Stimulated activated CD8-positive, alpha-beta memory T cell treated with anti-CD3 and anti-CD28 coated beads, Interleukin-4, amount 100 ng/mL, for 48 hours (primary cell): ENCODE data around the gene RIMS4.

Experiments used
- DNase-seq: peaks from one replicate; pipeline ENCODE4 v3.0.0-alpha.2; 2020

RIMS4 gene

GRCh38 chr20:44761423-44761822 is 48.9 kb downstream of the RIMS4 start:
- DNase-seq: no peak

- no peak for DNase-seq
These were observed 50.8 kb downstream of the RIMS4 start for GRCh38 chr20:44759595-44759994.

GRCh38 chr20:44758247-44759101 is 51.9 kb downstream of the RIMS4 start:
- no peak for DNase-seq

- DNase-seq: no peak
These were observed 53.4 kb downstream of the RIMS4 start for GRCh38 chr20:44756956-44757355.

GRCh38 chr20:44756011-44756688 is 54.2 kb downstream of the RIMS4 start:
- DNase-seq: no peak

GRCh38 chr20:44754554-44754953 is 55.8 kb downstream of the RIMS4 start:
- no peak for DNase-seq

DNA sequence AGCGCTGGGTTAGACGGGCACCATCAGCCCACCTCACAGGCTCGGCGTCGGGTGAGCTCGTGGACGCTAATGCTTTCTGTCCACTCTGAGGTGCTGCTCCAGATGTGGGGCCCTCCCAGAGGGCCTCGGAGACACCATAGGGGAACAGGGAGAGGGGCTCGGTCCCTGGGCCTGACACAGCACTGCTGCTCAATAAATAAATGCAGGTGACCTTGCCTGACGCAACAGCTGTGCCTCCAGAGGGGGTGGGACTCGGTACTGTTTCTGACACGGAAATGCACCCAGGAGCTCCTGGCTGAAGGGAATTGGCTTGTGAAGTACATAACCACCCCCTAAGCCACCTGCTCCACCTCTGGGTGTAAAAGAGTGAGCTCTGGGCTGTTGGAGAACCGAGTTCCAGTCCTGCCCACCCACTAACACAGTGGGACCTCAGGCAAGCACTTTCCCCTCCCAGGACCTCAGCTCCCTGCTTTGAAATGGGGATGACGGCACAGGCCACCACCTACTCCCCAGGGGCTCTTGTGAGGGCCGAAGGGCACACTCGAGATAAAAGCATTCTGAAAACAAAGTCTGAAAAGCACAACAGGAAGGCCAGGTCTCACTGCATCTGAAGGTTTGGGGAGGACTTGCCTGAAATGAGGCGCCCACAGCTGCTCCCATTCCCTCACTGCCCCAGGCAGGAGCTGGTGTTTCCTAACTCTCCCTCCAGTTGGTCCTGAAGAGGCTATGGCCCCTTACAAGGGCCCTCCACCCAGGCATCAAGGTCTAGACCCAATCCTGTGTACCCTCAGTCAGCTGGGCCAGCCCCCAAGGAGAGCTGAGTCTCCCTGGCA is 58.0 kb downstream of the RIMS4 start:
- no peak for DNase-seq

DNA sequence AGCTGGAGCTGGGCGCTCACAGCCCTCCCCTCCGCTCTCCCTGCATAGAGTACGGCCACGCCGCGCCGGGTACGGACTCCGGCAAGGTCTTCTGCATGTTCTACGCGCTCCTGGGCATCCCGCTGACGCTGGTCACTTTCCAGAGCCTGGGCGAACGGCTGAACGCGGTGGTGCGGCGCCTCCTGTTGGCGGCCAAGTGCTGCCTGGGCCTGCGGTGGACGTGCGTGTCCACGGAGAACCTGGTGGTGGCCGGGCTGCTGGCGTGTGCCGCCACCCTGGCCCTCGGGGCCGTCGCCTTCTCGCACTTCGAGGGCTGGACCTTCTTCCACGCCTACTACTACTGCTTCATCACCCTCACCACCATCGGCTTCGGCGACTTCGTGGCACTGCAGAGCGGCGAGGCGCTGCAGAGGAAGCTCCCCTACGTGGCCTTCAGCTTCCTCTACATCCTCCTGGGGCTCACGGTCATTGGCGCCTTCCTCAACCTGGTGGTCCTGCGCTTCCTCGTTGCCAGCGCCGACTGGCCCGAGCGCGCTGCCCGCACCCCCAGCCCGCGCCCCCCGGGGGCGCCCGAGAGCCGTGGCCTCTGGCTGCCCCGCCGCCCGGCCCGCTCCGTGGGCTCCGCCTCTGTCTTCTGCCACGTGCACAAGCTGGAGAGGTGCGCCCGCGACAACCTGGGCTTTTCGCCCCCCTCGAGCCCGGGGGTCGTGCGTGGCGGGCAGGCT is 60.1 kb downstream of the RIMS4 start:
- DNase-seq: peak; percentile 33

- DNase-seq: no peak
These were observed 62.4 kb downstream of the RIMS4 start for GRCh38 chr20:44748005-44748370.

DNA sequence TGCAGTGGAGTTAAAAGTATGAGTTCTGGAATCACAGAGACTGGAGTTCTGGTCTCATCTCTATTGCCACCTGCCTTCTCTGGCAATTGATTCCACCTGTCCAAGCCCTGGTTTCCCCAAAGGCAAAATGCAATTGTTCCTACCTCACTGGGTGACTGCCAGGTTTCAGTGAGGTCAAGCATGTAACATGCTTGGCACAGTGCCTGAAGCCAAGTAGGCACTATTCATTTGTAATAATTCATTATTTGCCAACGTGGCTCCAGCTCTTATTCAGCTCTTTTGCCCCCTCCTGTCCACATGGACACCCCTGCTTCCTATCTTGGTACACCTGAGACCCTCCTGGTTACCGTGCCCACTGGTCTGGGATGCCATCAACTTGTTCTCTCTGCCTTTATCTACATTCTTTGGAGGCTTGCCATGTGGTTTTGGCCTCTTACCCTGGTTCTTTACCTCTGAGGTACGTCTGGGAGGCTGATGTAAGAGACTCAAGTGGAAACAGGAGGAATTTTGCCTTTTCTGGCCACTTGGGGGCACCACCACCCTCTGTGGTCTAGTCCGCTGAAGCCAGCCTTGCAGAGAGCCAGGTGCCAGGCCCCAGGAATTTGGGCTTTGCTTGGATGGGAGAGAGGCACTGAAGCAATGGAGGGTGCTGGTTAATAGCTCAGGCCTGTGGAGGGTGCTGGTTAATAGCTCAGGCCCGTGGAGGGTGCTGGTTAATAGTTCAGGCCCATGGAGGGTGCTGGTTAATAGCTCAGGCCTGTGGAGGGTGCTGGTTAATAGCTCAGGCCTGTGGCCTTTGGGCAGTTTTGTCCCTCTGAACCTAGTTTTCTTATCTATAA is 63.0 kb downstream of the RIMS4 start:
- DNase-seq: peak; percentile 85

DNA sequence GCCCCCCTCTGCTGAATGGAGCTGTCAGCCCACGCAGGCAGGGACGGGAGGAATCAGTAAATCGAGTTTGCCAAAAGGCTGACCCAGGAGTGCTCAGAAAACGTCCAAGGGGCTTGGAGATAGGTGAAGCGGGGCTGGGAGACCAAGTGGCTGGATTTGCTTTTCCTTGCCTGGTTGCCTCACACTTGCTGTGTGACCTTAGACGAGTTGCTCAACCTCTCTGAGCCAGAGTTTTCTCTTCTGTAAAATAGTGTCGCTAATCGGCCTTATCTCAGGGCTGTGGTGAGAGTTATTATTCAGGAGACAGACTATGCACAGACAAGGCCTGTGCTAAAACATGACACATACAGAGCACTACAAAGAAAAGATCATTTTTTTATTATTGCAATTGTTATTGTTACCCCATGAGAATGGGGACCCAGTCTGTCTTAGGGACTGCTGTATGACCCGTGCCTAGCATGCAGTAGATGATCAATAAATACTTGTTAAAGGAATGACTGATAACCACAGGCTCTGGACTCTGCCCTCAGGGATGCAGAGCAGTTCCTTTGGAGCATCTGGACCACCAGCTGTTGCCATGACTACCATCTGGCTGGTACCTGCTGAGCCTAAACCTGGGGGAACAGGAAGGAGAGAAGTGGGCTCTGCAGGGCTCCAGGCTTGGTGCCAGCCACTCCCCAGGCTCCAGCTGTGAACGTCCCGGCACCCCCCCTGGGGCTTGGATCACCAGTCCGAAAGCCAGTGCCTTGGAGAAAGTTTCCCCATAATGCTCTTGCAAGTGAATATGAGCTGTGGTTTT is 63.8 kb downstream of the RIMS4 start:
- DNase-seq: no peak

DNA sequence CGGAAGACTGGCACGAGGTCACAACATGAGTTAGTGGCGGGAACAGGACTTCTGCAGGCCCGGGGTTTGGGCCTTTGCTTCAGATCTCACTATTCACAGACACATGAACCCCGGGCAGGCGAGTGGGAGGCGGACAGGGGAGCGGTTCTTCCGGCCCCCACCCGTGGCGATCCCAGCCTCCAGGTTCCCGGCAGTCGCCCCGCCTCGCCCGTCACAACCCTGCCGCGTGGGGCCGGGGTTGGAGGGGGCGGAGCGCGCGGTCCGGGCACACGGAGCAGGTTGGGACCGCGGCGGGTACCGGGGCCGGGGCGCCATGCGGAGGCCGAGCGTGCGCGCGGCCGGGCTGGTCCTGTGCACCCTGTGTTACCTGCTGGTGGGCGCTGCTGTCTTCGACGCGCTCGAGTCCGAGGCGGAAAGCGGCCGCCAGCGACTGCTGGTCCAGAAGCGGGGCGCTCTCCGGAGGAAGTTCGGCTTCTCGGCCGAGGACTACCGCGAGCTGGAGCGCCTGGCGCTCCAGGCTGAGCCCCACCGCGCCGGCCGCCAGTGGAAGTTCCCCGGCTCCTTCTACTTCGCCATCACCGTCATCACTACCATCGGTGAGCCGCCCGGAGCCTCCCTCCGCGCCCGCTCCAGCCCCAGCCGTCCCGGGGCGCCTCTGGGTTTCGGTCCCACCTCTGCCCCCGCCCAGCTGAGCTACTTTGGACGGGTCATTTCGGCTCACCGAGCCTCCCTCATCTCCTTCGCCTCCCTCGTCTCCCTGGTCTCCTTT is 64.6 kb downstream of the RIMS4 start, which contains the start of gene KCNK15:
KCNK15 (plus strand) TSS at position 268 of the 769 bp plus-strand sequence; CDS start at position 314, 46 bp downstream.
- peak; percentile 63 for DNase-seq

DNA sequence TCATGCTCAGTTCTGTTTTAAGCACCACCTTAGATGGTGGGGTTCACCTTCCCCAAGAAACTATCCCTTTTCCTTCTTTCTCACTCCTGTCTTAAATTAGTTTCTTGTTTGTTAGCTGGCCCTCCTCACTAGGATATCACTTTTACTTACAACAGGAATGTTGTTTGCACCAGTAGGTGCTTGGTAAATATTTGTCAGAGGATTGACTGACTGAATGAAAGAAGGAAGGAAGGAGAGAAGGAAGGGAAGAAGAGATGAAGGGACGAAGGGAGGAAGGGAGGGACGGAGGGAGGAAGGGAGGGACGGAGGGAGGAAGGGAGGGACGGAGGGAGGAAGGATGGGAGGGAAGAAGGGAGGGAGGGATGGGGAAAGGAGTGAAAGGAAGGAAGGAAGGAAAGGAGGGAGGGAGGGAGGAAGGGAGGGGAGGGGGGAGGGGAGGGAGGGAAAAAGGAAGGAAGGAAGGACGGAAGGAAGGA is 65.2 kb downstream of the RIMS4 start:
- DNase-seq: no peak

- no peak for DNase-seq
These were observed 66.3 kb downstream of the RIMS4 start for GRCh38 chr20:44743916-44744655.

DNA sequence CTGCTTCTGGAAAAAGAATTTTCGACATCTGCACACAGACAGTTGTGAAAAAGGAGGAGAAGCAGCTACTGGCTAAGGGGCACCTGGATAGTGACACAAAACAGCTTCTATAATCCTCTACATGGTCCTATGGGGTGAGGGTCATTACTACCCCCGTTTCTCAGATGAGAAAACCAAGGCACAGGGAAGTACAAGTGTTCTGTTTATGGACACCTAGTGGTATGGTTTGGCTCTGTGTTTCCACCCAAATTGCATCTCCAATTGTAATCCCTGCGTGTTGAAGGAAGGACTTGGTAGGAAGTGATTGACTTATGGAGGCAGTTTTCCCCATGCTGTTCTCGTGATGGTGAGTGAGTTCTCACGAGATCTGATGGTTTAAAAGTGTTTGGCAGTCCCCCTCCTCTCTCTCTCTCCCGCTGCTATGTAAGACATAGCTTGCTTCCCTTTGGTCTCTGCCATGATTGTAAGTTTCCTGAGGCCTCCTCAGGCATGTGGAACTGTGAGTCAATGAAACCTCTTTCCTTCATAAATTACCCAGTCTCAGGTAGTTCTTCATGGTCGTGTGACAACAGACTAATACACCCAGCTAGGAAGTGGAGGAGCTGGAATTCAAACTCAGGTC is 67.2 kb downstream of the RIMS4 start:
- no peak for DNase-seq

- DNase-seq: no peak
These were observed 67.9 kb downstream of the RIMS4 start for GRCh38 chr20:44742304-44743079.

DNA sequence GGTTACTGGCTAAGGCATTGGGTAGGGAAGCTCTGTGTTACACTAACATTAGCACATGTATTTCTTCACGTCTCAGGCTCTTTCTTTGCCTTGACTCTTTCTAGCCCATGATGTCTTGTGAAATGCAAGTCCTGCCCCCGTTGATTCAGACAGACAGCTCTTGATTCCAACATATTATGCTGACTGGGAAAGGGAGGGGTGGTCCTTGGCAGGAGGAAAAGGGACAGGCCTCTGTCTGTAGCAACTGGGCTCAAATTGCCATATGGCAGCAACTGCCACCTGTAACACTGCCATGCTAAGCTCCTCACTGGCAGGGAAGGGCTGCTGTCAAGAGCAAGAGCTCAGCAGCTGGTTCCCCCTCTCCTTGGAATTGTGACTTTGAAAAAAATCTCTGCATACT is 70.4 kb downstream of the RIMS4 start:
- no peak for DNase-seq
